H7 (cell line): Measurements from ENCODE around the gene RAB31. TPM values are rescaled to one million over a fixed set of nuclear protein-coding genes. Genes with fewer than 3 reads are reported as not detected.

Experiments
- DNase-seq: peaks from one replicate; pipeline ENCODE4 v3.0.0; 2012
- H3K27me3 ChIP-seq: 2 replicates; pipeline ENCODE4 v1.6.0; 2011; ENCODE audit warnings: mild to moderate bottlenecking, low read length; ENCODE audit not compliant: control insufficient read depth, insufficient read depth
- H3K36me3 ChIP-seq: replicated peaks from 2 replicates; pipeline ENCODE4 v1.5.1; 2011; ENCODE audit warnings: low read length; ENCODE audit not compliant: control insufficient read depth, insufficient read depth
- H3K4me3 ChIP-seq: 2 replicates; pipeline ENCODE4 v1.5.1; 2011; ENCODE audit warnings: low read depth, mild to moderate bottlenecking, control low read depth, low read length, moderate library complexity; ENCODE audit not compliant: insufficient read depth
- total RNA-seq: library from RNA; depleted of rRNA; stranded (reverse); fragments of >200 nt; shearing (Covaris generic); gene quantifications from 2 replicates; pipeline ENCODE4 v1.2.3, GENCODE V29; 2014

RAB31 gene
- total RNA-seq, 1 experiment from 2014 or later: 29.7 TPM

- no peak for DNase-seq
- Histone ChIP-seq H3K36me3 (no peaks in the 10 kb centered on the region), H3K27me3 (no peaks in the 10 kb centered on the region), H3K4me3 (no peak overlapping the region)
These were observed 74.2 kb downstream of the RAB31 start for GRCh38 chr18:9782073-9782857.

- no peaks in the 10 kb centered on the region for H3K27me3 ChIP-seq
- H3K36me3 ChIP-seq: no peaks in the 10 kb centered on the region
- H3K4me3 ChIP-seq: no peak overlapping the region
- DNase-seq: no peak
These were observed 78.5 kb downstream of the RAB31 start for GRCh38 chr18:9786631-9787030.

- no peak overlapping the region for H3K4me3 ChIP-seq
- no peak for DNase-seq
These were observed 78.9 kb downstream of the RAB31 start for GRCh38 chr18:9787036-9787435.

GRCh38 chr18:9787712-9788111 is 79.6 kb downstream of the RAB31 start:
- no peak overlapping the region for H3K4me3 ChIP-seq
- H3K36me3 ChIP-seq: no peaks in the 10 kb centered on the region
- no peaks in the 10 kb centered on the region for H3K27me3 ChIP-seq
- DNase-seq: no peak

More at GRCh38 chr18:9787036-9787435, 78.9 kb downstream of the RAB31 start:
- H3K36me3 ChIP-seq: no peaks in the 10 kb centered on the region
- H3K27me3 ChIP-seq: no peaks in the 10 kb centered on the region

GRCh38 chr18:9788140-9788539 is 80.0 kb downstream of the RAB31 start:
- H3K4me3 ChIP-seq: no peak overlapping the region
- H3K27me3 ChIP-seq: no peaks in the 10 kb centered on the region
- H3K36me3 ChIP-seq: no peaks in the 10 kb centered on the region
- no peak for DNase-seq

GRCh38 chr18:9788860-9789259 is 80.8 kb downstream of the RAB31 start:
- no peak overlapping the region for H3K4me3 ChIP-seq
- no peaks in the 10 kb centered on the region for H3K36me3 ChIP-seq
- DNase-seq: no peak
- H3K27me3 ChIP-seq: no peaks in the 10 kb centered on the region

- no peak for DNase-seq
- H3K4me3 ChIP-seq: no peak overlapping the region
- no peaks in the 10 kb centered on the region for H3K27me3 ChIP-seq
- no peaks in the 10 kb centered on the region for H3K36me3 ChIP-seq
These were observed 82.2 kb downstream of the RAB31 start for GRCh38 chr18:9790261-9790660.

- Histone ChIP-seq H3K4me3 (no peak overlapping the region), H3K27me3 (no peaks in the 10 kb centered on the region), H3K36me3 (no peaks in the 10 kb centered on the region)
- DNase-seq: no peak
These were observed 83.9 kb downstream of the RAB31 start for GRCh38 chr18:9791991-9792390.

- no peaks in the 10 kb centered on the region for H3K36me3 ChIP-seq
- DNase-seq: peak; percentile 76
These were observed 84.6 kb downstream of the RAB31 start for GRCh38 chr18:9792565-9793245.

GRCh38 chr18:9796011-9796410 is 87.9 kb downstream of the RAB31 start:
- H3K4me3 ChIP-seq: no peak overlapping the region
- DNase-seq: no peak
- no peaks in the 10 kb centered on the region for H3K27me3 ChIP-seq
- no peaks in the 10 kb centered on the region for H3K36me3 ChIP-seq

More at GRCh38 chr18:9792565-9793245, 84.6 kb downstream of the RAB31 start:
- H3K27me3 ChIP-seq: no peaks in the 10 kb centered on the region
- no peak overlapping the region for H3K4me3 ChIP-seq

GRCh38 chr18:9796935-9797549 is 88.9 kb downstream of the RAB31 start:
- H3K27me3 ChIP-seq: no peaks in the 10 kb centered on the region
- H3K4me3 ChIP-seq: no peak overlapping the region
- no peaks in the 10 kb centered on the region for H3K36me3 ChIP-seq
- no peak for DNase-seq

GRCh38 chr18:9802175-9803062 is 94.3 kb downstream of the RAB31 start:
- Histone ChIP-seq H3K36me3 (no peaks in the 10 kb centered on the region), H3K27me3 (no peaks in the 10 kb centered on the region), H3K4me3 (no peak overlapping the region)
- no peak for DNase-seq

GRCh38 chr18:9803063-9803697 is 95.1 kb downstream of the RAB31 start:
- no peak for DNase-seq
- Histone ChIP-seq H3K4me3 (no peak overlapping the region), H3K36me3 (no peaks in the 10 kb centered on the region), H3K27me3 (no peaks in the 10 kb centered on the region)
